NCI-H128 (cell line): ENCODE results near the gene STIP1.

ENCODE experiments used
- DNase-seq: peaks from one replicate; lab custom pipeline; 2025; ENCODE audit not compliant: unreplicated experiment; lab: John Stamatoyannopoulos, UW

STIP1 gene

GRCh38 chr11:64185693-64186491 lies at the start of gene STIP1:
STIP1 (plus strand) TSS chr11:64186171; CDS start chr11:64186262, 91 bp downstream.
- DNase-seq = peak; percentile 100

GRCh38 chr11:64136765-64137441 lies 49.1 kb upstream of the STIP1 start:
- DNase-seq = no peak

- no peak for DNase-seq
These were observed 47.6 kb upstream of the STIP1 start for GRCh38 chr11:64138398-64138797.

- no peak for DNase-seq
These were observed 46.9 kb upstream of the STIP1 start for GRCh38 chr11:64139049-64139448.

- no peak for DNase-seq
These were observed 45.9 kb upstream of the STIP1 start for GRCh38 chr11:64140082-64140481.

GRCh38 chr11:64141081-64141783 lies 44.7 kb upstream of the STIP1 start:
- no peak for DNase-seq

GRCh38 chr11:64144587-64145472 lies 41.1 kb upstream of the STIP1 start:
- DNase-seq = no peak

- peak; percentile 23 for DNase-seq
These were observed 39.7 kb upstream of the STIP1 start for GRCh38 chr11:64146036-64146955.

GRCh38 chr11:64148226-64148916 lies 37.6 kb upstream of the STIP1 start:
- DNase-seq = peak; percentile 53

- no peak for DNase-seq
These were observed 36.9 kb upstream of the STIP1 start for GRCh38 chr11:64148917-64149617.

GRCh38 chr11:64150051-64150450 lies 35.9 kb upstream of the STIP1 start:
- DNase-seq = no peak

GRCh38 chr11:64150481-64151239 lies 35.3 kb upstream of the STIP1 start:
- DNase-seq = peak; percentile 85

GRCh38 chr11:64151337-64151736 lies 34.6 kb upstream of the STIP1 start:
- no peak for DNase-seq

- peak; percentile 24 for DNase-seq
These were observed 32.9 kb upstream of the STIP1 start for GRCh38 chr11:64152841-64153691.

GRCh38 chr11:64153812-64154211 lies 32.2 kb upstream of the STIP1 start:
- DNase-seq = no peak

- no peak for DNase-seq
These were observed 29.5 kb upstream of the STIP1 start for GRCh38 chr11:64156235-64157011.
